ENCODE data around the gene BTAF1.
"Not testable (repeated sequence)": the region's sequence is repeated elsewhere in the genome, so short reads cannot be mapped to it uniquely, and the experiment has no call there.

Gene BTAF1

GRCh38 chr10:92009445-92009844 lies 85.9 kb downstream of the BTAF1 start:
- H3K36me3 ChIP-seq (ENCODE audit: control insufficient read depth, insufficient read depth, low read length): peaks cover 18% of the 10 kb centered on the region
- WGBS, 2 experiments: 92 to 94% methylated on average over 1 of the region's 1 CpG
- no peak overlapping the region for H3K27ac ChIP-seq (ENCODE audit: insufficient read depth, low read depth, low read length, poor library complexity, severe bottlenecking)
- H3K4me3 ChIP-seq (ENCODE audit: insufficient read depth, low read depth, low read length): no peak overlapping the region
- no peaks in the 10 kb centered on the region for H3K27me3 ChIP-seq (ENCODE audit: control insufficient read depth, insufficient read depth, low read length, poor library complexity, severe bottlenecking)
- no peaks in the 10 kb centered on the region for H3K9me3 ChIP-seq (ENCODE audit: control insufficient read depth, low read length)
- H3K4me1 ChIP-seq (ENCODE audit: control insufficient read depth, insufficient read depth, low read length): no peaks in the 10 kb centered on the region

DNA sequence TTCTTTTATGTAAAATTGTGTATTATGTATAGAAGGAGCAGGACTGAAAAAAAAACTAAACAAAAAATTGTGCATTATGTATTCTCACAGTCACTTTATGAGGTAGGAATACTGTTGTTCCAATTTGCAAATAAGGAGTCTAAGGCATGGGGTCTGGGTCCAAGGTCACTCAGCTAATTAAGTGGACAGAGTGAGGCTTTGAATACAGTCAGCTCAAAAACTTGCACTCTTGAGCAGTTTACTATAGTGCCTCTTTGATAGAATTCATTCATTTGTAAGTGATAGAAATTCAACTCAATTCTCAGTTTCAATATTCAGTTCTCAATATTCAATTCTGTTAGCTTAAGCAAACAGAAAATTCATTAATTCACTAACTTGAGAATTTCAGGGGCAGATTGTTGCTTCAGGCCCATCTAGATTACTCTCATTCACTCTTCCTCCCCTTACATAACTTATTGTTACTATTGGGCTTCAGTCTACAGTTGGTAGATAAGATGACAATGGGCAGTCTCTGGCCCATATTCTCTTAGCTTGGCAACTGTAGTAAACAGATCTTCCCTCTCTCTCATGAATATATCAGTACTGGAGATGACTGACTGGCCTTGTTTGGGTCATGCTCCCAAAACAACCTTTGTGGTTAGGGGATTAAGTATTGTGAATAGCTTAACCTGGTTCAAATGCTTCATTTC lies 86.6 kb downstream of the BTAF1 start:
- no peaks in the 10 kb centered on the region for H3K4me1 ChIP-seq (ENCODE audit: control insufficient read depth, insufficient read depth, low read length)
- H3K36me3 ChIP-seq (ENCODE audit: control insufficient read depth, insufficient read depth, low read length): peaks cover 25% of the 10 kb centered on the region
- no peak overlapping the region for H3K27ac ChIP-seq (ENCODE audit: insufficient read depth, low read depth, low read length, poor library complexity, severe bottlenecking)
- no peaks in the 10 kb centered on the region for H3K9me3 ChIP-seq (ENCODE audit: control insufficient read depth, low read length)
- no peaks in the 10 kb centered on the region for H3K27me3 ChIP-seq (ENCODE audit: control insufficient read depth, insufficient read depth, low read length, poor library complexity, severe bottlenecking)
- no peak overlapping the region for H3K4me3 ChIP-seq (ENCODE audit: insufficient read depth, low read depth, low read length)

DNA sequence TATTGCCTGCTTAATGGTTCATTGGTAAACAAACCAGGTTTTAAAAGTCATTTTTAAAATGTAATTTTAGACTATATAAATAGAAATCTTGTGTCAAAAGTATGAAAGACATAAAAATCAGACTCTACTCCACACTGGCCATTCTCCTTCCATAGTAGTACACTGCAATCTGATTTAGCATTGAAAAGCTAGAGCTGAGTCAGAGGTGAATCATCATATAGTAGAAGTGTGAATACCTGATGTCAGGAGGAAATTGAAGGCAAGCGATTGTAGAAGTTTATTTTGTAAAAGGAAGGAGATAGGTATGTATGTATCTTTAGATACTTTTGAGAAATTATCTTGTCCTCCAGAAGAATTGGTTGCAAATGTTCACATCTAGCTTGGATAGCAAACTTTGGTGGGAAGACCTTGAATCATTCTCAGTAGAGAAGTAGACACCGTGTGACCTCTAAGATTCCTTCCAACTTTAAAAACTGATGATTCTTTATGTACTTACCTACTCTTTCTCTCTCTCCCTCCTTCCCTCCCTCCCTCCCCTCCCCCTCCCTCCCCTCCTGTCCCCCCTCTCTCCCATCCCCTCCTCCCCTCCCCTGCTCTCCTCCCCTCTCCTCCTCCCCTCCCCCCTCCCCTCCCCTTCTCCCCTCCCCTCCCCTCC lies 88.1 kb downstream of the BTAF1 start:
- Histone ChIP-seq H3K9me3 (ENCODE audit: control insufficient read depth, low read length) (no peaks in the 10 kb centered on the region), H3K36me3 (ENCODE audit: control insufficient read depth, insufficient read depth, low read length) (peaks cover 30% of the 10 kb centered on the region), H3K4me3 (ENCODE audit: insufficient read depth, low read depth, low read length) (no peak overlapping the region), H3K4me1 (ENCODE audit: control insufficient read depth, insufficient read depth, low read length) (no peaks in the 10 kb centered on the region), H3K27ac (ENCODE audit: insufficient read depth, low read depth, low read length, poor library complexity, severe bottlenecking) (no peak overlapping the region), H3K27me3 (ENCODE audit: control insufficient read depth, insufficient read depth, low read length, poor library complexity, severe bottlenecking) (no peaks in the 10 kb centered on the region)
- WGBS, 2 experiments: 90 to 95% methylated on average over 2 of the region's 2 CpGs

DNA sequence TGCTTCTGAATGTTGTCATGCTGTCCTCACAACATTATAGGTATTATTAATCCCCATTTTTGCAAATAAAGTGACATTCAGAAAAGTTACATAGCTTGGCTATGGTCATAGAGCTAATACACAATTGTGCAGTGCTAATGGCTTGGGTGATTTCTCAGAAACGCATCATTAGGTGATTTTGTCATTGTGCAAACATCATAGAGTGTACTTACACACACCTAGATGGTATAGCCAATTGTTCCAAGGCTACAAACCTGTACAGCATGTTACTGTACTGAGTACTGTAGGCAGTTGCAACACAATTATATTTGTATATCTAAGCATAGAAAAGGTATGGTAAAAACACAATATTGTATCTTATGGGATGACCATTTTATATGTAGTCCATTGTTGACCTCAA lies 91.0 kb downstream of the BTAF1 start:
- Histone ChIP-seq H3K9me3 (ENCODE audit: control insufficient read depth, low read length) (no peaks in the 10 kb centered on the region), H3K27ac (ENCODE audit: insufficient read depth, low read depth, low read length, poor library complexity, severe bottlenecking) (no peak overlapping the region), H3K4me3 (ENCODE audit: insufficient read depth, low read depth, low read length) (no peak overlapping the region), H3K36me3 (ENCODE audit: control insufficient read depth, insufficient read depth, low read length) (peaks cover 24% of the 10 kb centered on the region), H3K27me3 (ENCODE audit: control insufficient read depth, insufficient read depth, low read length, poor library complexity, severe bottlenecking) (no peaks in the 10 kb centered on the region), H3K4me1 (ENCODE audit: control insufficient read depth, insufficient read depth, low read length) (no peaks in the 10 kb centered on the region)
- WGBS, 2 experiments: 95 to 100% methylated on average over 1 of the region's 1 CpG

GRCh38 chr10:92024700-92025099 lies 101.1 kb downstream of the BTAF1 start:
- Histone ChIP-seq H3K9me3 (ENCODE audit: control insufficient read depth, low read length) (no peaks in the 10 kb centered on the region), H3K27ac (ENCODE audit: insufficient read depth, low read depth, low read length, poor library complexity, severe bottlenecking) (no peak overlapping the region), H3K36me3 (ENCODE audit: control insufficient read depth, insufficient read depth, low read length) (peaks cover 40% of the 10 kb centered on the region), H3K4me3 (ENCODE audit: insufficient read depth, low read depth, low read length) (no peak overlapping the region), H3K4me1 (ENCODE audit: control insufficient read depth, insufficient read depth, low read length) (no peaks in the 10 kb centered on the region), H3K27me3 (ENCODE audit: control insufficient read depth, insufficient read depth, low read length, poor library complexity, severe bottlenecking) (no peaks in the 10 kb centered on the region)
- 98 to 100% methylated on average over 3 of the region's 4 CpGs for WGBS, 2 experiments

DNA sequence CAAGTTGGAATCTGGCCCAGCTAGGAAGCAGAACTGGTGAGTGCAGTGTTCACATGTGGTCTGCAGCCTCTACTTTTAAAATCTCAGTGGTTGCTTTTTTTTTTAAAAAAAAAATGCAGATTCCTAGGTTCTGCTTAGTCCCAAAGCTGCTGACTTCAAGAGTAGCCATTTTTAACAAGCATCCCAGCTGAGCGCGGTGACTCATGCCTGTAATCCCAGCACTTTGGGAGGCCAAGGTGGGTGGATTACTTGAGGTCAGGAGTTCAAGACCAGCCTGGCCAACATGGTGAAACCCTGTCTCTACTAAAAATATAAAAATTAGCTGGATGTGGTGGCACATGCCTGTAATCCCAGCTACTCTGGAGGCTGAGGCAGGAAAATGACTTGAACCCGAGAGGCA lies 101.8 kb downstream of the BTAF1 start:
- not testable (repeated sequence) for H3K27me3 ChIP-seq (ENCODE audit: control insufficient read depth, insufficient read depth, low read length, poor library complexity, severe bottlenecking); H3K4me1 ChIP-seq (ENCODE audit: control insufficient read depth, insufficient read depth, low read length); H3K27ac ChIP-seq (ENCODE audit: insufficient read depth, low read depth, low read length, poor library complexity, severe bottlenecking); H3K9me3 ChIP-seq (ENCODE audit: control insufficient read depth, low read length); H3K4me3 ChIP-seq (ENCODE audit: insufficient read depth, low read depth, low read length)
- peaks cover 44% of the 10 kb centered on the region for H3K36me3 ChIP-seq (ENCODE audit: control insufficient read depth, insufficient read depth, low read length)
- 92 to 99% methylated on average over 3 of the region's 3 CpGs for WGBS, 2 experiments

DNA sequence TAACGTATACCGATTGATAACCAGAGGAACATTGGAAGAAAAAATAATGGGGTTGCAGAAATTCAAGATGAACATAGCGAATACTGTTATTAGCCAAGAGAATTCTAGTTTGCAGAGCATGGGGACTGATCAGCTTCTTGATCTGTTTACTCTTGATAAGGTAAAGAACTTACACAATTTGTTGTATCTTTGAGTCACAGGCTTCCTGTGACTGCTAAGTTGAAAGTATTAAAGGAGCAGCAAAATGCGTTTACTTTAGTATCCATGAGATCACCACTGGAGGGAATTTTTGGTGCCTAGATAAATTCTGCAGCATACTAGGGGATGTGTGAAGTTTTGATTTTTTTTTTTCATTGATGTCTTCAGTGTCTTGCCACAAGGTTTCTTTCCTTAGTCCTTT lies 103.6 kb downstream of the BTAF1 start:
- H3K9me3 ChIP-seq (ENCODE audit: control insufficient read depth, low read length): no peaks in the 10 kb centered on the region
- H3K27ac ChIP-seq (ENCODE audit: insufficient read depth, low read depth, low read length, poor library complexity, severe bottlenecking): no peak overlapping the region
- H3K4me3 ChIP-seq (ENCODE audit: insufficient read depth, low read depth, low read length): no peak overlapping the region
- H3K36me3 ChIP-seq (ENCODE audit: control insufficient read depth, insufficient read depth, low read length): peaks cover 51% of the 10 kb centered on the region
- 95 to 97% methylated on average over 4 of the region's 4 CpGs for whole genome bisulfite sequencing, 2 experiments
- no peaks in the 10 kb centered on the region for H3K27me3 ChIP-seq (ENCODE audit: control insufficient read depth, insufficient read depth, low read length, poor library complexity, severe bottlenecking)
- H3K4me1 ChIP-seq (ENCODE audit: control insufficient read depth, insufficient read depth, low read length): no peaks in the 10 kb centered on the region

DNA sequence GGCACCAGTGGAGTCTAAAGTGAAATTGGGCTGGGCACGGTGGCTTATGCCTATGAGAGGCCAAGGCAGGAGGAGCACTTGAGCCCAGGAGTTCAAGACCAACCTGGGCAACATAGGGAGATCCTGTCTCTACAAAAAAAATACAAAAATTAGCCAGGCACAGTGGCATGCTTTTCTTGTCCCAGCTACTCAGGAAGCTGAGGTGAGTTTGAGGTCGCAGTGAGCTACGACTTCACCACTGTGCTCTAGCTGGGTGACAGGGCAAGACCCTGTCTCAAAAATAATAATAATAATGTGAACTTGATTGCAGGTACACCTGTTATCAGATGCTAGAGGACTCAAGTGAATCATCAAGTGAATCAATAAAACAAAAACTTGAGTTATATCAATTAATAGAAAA lies 108.0 kb downstream of the BTAF1 start:
- WGBS, 2 experiments: 95 to 100% methylated on average over 3 of the region's 3 CpGs
- Histone ChIP-seq H3K36me3 (ENCODE audit: control insufficient read depth, insufficient read depth, low read length) (peaks cover 32% of the 10 kb centered on the region), H3K4me3 (ENCODE audit: insufficient read depth, low read depth, low read length) (no peak overlapping the region), H3K27ac (ENCODE audit: insufficient read depth, low read depth, low read length, poor library complexity, severe bottlenecking) (no peak overlapping the region), H3K9me3 (ENCODE audit: control insufficient read depth, low read length) (no peaks in the 10 kb centered on the region), H3K27me3 (ENCODE audit: control insufficient read depth, insufficient read depth, low read length, poor library complexity, severe bottlenecking) (no peaks in the 10 kb centered on the region), H3K4me1 (ENCODE audit: control insufficient read depth, insufficient read depth, low read length) (no peaks in the 10 kb centered on the region)

DNA sequence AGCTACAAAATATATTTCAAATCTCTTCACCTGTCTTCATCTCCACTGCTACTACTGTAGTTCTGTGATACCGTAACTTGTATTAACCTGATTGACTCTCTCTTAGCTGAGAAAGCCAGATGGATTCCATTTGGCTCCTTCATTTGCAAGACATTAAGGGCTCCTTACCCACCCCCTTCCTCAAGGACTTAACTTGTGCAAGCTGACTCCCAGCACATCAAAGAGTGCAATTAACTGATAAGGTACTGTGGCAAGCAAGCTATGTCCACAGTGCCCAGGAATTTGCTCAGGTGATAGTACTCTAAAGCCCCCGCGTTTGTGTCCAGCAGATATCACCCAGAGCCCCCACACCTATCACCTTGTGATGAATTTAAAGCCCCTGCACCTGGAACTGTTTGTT lies 109.5 kb downstream of the BTAF1 start:
- not testable (repeated sequence) for H3K4me3 ChIP-seq (ENCODE audit: insufficient read depth, low read depth, low read length); H3K4me1 ChIP-seq (ENCODE audit: control insufficient read depth, insufficient read depth, low read length); H3K27ac ChIP-seq (ENCODE audit: insufficient read depth, low read depth, low read length, poor library complexity, severe bottlenecking); H3K27me3 ChIP-seq (ENCODE audit: control insufficient read depth, insufficient read depth, low read length, poor library complexity, severe bottlenecking); H3K9me3 ChIP-seq (ENCODE audit: control insufficient read depth, low read length)
- 48 to 55% methylated on average over 3 of the region's 3 CpGs for WGBS, 2 experiments
- peaks cover 21% of the 10 kb centered on the region for H3K36me3 ChIP-seq (ENCODE audit: control insufficient read depth, insufficient read depth, low read length)

- H3K36me3 ChIP-seq (ENCODE audit: control insufficient read depth, insufficient read depth, low read length): no peaks in the 10 kb centered on the region
- H3K4me1 ChIP-seq (ENCODE audit: control insufficient read depth, insufficient read depth, low read length): no peaks in the 10 kb centered on the region
- H3K27ac ChIP-seq (ENCODE audit: insufficient read depth, low read depth, low read length, poor library complexity, severe bottlenecking): no peak overlapping the region
- 90 to 96% methylated on average over 1 of the region's 1 CpG for WGBS, 2 experiments
- H3K27me3 ChIP-seq (ENCODE audit: control insufficient read depth, insufficient read depth, low read length, poor library complexity, severe bottlenecking): no peaks in the 10 kb centered on the region
- H3K4me3 ChIP-seq (ENCODE audit: insufficient read depth, low read depth, low read length): no peak overlapping the region
- H3K9me3 ChIP-seq (ENCODE audit: control insufficient read depth, low read length): no peaks in the 10 kb centered on the region
These were observed 115.4 kb downstream of the BTAF1 start for GRCh38 chr10:92038949-92039348.

All from ectodermal cell (in vitro differentiated cells).